ENCODE measurements around the gene NTN1.
"Not testable (repeated sequence)": the region's sequence is repeated elsewhere in the genome, so short reads cannot be mapped to it uniquely, and the experiment has no call there.

Gene NTN1

GRCh38 chr17:9094193-9094592 is 72.9 kb downstream of the NTN1 start:
- DNase-seq: no peak

- no peak for DNase-seq
Measured at GRCh38 chr17:9095390-9095789, 74.1 kb downstream of the NTN1 start.

DNA sequence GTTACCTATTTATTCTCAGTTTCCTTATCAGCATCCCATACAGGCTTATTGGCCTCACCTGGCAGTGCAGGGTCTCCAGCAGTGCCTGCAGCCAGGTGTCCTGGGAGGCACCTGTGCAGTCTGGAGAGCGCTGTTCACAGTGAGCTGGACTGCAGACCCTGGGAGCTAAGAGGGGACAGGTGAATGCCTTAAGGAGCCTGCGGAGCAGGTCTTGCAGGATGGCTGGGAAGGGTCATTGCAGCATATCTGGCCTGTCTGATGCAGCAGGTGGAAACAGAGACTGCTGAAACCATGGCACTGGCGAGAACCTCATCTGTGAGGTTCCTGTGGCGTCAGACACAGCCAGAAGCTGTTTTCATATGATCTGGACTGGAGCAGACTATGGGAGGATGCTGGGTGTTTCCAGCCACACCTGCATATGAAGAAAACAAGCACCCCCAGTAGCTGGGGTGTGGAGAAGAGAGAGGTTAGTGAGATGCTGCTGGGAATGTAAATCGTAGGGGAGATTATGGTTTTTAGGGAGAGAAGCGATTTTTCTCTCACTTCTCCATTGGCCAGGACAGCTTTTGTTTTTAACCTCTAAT is 77.0 kb downstream of the NTN1 start:
- no peak for DNase-seq

- DNase-seq: no peak
Measured at GRCh38 chr17:9101356-9101755, 80.0 kb downstream of the NTN1 start.

- not testable (repeated sequence) for DNase-seq
Measured at GRCh38 chr17:9103193-9103592, 81.9 kb downstream of the NTN1 start.

- DNase-seq: no peak
Measured at GRCh38 chr17:9104370-9105041, 83.2 kb downstream of the NTN1 start.

GRCh38 chr17:9105068-9105868 is 84.0 kb downstream of the NTN1 start:
- no peak for DNase-seq

- DNase-seq: not testable (repeated sequence)
Measured at GRCh38 chr17:9106278-9106677, 85.0 kb downstream of the NTN1 start.

GRCh38 chr17:9107527-9107926 is 86.2 kb downstream of the NTN1 start:
- DNase-seq: no peak

DNA sequence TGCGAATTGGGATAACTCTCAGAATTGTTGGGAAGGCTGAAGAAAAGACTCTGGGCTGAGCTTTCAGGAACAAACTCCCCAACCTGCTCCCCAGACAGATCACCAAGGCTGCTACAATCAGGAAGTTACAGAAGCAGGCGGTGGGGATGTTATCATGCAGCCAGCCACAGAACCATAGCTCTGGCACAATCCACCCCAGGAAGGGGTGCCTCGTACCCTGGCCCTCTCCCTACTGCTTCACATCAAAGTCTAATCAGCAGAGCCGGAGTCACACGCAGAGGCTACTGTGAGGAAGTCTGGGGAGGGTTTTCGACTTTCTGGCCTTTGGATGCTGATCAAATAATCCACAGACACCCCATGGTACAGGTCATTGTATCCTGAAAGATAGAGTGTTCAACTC is 86.8 kb downstream of the NTN1 start:
- no peak for DNase-seq

DNA sequence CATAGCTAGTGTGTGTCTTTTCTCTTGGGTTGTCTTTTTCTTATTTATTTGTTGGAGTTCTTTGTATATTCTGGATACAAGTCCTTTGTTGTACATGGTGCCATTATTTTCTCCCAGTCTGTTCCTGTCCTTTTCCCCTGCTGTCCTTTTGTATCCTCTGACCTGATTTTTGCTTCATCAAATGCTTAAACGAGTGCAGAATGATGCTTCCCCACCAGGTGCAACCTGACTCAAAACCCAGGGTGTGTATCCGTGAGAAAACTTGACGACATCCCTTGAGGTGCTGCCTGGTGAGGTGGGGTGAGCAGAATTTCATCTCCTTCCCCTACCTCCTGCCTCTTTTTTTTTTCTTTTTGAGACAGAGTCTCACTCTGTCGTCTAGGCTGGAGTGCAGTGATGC is 88.6 kb downstream of the NTN1 start:
- DNase-seq: no peak

GRCh38 chr17:9110501-9110900 is 89.2 kb downstream of the NTN1 start:
- DNase-seq: no peak

GRCh38 chr17:9115214-9116191 is 94.2 kb downstream of the NTN1 start:
- DNase-seq: no peak

DNA sequence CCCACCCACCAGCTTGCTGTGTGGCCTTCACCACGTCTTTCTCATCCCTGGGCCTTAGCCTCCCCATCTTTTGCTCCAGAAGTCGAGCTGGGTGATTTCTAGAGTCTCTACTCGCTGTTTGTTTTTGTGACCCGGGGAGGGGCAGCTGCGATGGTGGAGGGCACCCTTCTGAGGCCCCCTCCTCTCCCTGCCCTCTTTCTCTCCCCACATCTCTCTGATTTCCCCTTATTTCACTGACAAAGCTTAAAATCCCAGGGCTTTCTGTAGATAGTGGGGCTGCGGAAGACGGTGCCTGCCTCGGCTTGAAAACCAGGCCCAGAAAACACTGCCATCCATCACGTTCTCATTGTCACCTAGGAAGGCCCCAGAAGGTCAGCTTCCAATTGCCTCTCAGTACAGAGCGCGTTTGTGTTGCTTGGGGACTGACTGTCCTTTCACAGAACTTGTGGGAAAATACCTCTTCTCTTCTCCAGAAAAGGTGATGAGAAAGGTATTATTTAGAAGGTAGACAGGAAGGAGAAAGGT is 95.1 kb downstream of the NTN1 start:
- DNase-seq: no peak

DNA sequence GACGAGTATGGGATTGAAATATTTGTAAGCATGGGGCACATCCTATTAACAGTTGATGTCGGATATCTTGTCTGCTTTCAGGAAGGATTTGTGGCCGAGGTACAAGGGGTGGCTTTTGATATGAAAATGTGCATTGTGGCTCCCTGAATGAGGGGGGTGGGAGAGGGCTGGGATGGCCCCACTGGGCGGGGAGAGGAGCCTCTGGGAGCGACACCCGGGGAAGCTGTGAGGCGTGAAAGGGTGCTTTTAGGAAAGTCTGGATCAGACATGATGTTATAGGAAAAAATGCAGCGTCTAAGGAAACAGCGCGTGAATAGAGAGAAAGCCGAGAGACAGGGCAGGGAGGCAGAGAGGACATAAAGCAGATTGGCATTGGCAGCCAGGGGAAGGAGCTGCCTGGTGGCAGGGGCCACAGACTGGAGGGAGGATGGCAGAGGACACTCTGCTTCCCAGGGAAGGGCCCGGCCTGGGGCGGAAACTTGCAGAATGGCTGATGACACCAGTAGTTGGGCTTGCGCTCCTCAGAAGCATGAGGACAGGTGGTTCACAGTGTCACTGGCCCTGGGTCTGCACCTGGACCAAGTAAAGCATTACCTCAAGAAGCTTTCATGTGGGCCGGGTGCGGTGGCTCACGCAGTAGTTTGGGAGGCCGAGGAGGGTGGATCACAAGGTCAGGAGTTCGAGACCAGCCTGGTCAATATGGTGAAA is 95.7 kb downstream of the NTN1 start:
- DNase-seq: no peak

DNA sequence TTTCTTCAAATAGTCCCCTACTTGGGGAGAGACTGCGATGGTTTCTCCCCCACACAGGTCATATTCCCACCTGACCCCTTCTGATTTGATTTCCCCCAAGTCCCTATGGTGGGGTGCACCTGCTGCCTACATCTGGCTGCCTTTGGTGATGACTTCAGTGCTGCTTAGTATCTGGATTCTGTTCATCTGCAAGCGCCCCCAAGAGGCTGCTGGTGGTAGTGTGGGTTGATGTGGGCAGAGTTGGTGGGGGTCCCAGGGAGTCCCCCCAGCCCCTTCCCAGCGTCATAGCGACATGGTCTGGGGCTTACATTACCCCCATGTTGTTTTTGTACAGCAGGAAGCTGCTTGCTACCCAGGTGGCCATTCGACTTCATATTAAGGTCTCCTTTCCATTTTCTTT is 99.2 kb downstream of the NTN1 start:
- no peak for DNase-seq

DNA sequence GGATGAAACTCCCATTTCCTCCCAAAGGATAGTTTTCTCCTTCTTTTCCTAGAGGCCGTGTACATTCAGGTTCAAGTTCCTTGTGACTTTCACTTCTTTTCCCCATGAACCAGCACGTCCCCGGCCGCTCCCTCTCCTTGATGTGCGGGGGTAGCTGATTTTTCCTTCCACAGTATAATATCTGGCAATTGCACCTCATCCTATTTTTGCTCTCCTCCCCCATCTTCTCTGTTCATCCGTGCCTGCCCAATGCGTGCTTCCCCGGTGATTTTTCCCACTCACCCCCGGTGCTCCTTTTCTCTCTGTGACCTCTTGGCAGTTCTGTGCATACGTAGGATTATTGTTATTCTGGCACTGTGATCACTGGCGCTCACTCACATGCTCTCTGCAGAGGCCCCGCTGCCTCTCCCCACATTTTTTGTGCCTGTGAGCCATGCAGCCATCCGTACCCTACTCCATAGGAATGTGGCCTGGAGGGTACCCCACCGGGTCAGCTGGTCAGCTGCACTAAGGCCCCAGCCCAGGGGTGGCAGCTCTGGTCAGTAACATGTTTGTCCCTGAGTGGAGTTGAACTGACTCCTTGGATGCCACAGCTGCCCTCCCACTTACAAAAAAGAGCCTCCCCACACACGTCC is 100.0 kb downstream of the NTN1 start:
- no peak for DNase-seq

- DNase-seq: no peak
Measured at GRCh38 chr17:9123594-9124553, 102.6 kb downstream of the NTN1 start.

- DNase-seq: no peak
Measured at GRCh38 chr17:9124554-9124935, 103.2 kb downstream of the NTN1 start.

GRCh38 chr17:9125722-9126121 is 104.4 kb downstream of the NTN1 start:
- DNase-seq: no peak

Measured in NCI-H748 treated with DMSO at 0.1 percent for 48 hours (cell line).